Urinary bladder (tissue), 4 donors: ENCODE data around the gene MDM2. TPM values are rescaled to one million over a fixed set of nuclear protein-coding genes. Genes with fewer than 3 reads are reported as not detected.

Source experiments
- DNase-seq: peaks from one replicate; pipeline ENCODE4 v3.0.0-alpha.2; 2015; ENCODE audit errors: extremely low spot score
- H3K27ac ChIP-seq: one replicate; pipeline ENCODE4 v1.5.1; 2013; ENCODE audit warnings: low read depth, mild to moderate bottlenecking, moderate library complexity
- H3K36me3 ChIP-seq: one replicate; pipeline ENCODE4 v1.6.1; 2013; ENCODE audit warnings: mild to moderate bottlenecking, moderate library complexity; ENCODE audit not compliant: insufficient read depth
- H3K4me1 ChIP-seq: one replicate; pipeline ENCODE4 v1.6.1; 2013; ENCODE audit warnings: mild to moderate bottlenecking, moderate library complexity; ENCODE audit not compliant: insufficient read depth
- H3K4me3 ChIP-seq: one replicate; pipeline ENCODE4 v1.5.1; 2013; ENCODE audit warnings: low read depth, low read length
- WGBS: extraction: QIAGEN DNeasy Blood & Tissue Kit; methylation state at CpG from one replicate; pipeline ENCODE4 v1.1.7; 2013; 5-methylcytosine and 5-hydroxymethylcytosine counted together
- polyA plus RNA-seq: library from polyadenylated mRNA; stranded (reverse); fragments of 200-250 nt; gene quantifications from one replicate; pipeline ENCODE4 v1.2.3, GENCODE V29; 2013
- total RNA-seq: library from RNA; depleted of rRNA; stranded (reverse); fragments of >200 nt; gene quantifications from one replicate; pipeline ENCODE4 v1.2.3, GENCODE V29; 2014
- donor health status: healthy with polysubstance abuse.
- donor health status: healthy.

Gene MDM2
- 98.0 TPM for total RNA-seq
- polyA plus RNA-seq = 14.9 TPM

DNA sequence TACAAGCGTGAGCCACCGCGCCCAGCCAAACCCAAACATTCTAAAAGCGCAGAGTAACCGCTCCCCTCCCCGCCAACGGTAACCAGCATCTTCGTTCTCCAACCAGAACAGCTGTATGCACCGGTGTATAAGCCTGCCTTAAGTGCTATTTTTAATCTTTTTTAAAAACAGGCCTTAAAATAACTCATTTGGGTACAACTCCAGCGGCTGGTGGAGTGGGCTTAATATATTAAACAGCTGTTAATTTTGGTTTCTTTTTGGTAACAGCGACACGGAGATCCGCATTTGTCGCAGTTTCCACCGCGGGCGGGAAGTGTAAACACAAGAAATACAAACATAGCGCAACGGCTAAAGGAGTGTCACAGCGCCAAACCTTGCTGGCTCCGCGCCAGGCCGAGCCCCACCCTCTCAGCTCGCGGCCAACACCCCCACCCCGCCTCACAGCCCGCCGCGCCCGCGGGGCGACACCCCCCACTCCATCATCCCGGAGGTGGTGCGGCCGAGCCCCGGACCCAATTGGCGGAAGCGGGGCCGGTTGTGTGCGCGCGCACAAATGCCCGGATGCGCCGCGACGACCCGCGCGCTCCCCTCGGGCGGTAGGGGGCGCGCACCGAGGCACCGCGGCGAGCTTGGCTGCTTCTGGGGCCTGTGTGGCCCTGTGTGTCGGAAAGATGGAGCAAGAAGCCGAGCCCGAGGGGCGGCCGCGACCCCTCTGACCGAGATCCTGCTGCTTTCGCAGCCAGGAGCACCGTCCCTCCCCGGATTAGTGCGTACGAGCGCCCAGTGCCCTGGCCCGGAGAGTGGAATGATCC lies at the start of gene MDM2:
MDM2 (plus strand) TSS at position 602 of the 812 bp plus-strand sequence. CDS start 301 bp downstream, outside the sequence.
- Histone ChIP-seq H3K4me1 (peaks cover 3% of the 10 kb centered on the region), H3K4me3 (peak within 1 kb of the TSS; percentile 97), H3K36me3 (no peaks in the 10 kb centered on the region), H3K27ac (peak within 1 kb of the TSS; percentile 99)
- under 1% methylated on average over 72 of the region's 72 CpGs for WGBS
- DNase-seq = peak; percentile 77

DNA sequence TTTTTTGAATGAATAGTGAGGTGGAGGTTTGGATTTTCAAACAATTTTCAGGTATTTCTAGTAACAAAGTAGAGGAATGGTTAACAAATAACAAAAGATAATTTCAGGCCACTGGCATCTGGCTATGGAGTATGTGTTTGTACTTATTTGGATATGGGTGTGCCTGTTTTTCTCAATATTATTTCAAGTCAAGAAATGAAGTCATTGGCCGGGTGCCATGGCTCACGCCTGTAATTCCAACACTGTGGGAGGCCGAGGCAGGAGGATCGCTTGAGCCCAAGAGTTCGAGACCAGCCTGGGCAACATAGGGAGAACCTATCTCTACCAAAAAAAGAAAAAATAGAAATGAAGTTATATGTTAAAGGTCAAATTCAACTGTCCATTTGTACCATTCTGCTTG lies 48.1 kb upstream of the MDM2 start:
- no peak overlapping the region for H3K4me3 ChIP-seq
- 92% methylated on average over 5 of the region's 5 CpGs for whole genome bisulfite sequencing
- H3K4me1 ChIP-seq = no peaks in the 10 kb centered on the region
- H3K27ac ChIP-seq = no peak overlapping the region
- H3K36me3 ChIP-seq = peaks cover 3% of the 10 kb centered on the region
- no peak for DNase-seq

DNA sequence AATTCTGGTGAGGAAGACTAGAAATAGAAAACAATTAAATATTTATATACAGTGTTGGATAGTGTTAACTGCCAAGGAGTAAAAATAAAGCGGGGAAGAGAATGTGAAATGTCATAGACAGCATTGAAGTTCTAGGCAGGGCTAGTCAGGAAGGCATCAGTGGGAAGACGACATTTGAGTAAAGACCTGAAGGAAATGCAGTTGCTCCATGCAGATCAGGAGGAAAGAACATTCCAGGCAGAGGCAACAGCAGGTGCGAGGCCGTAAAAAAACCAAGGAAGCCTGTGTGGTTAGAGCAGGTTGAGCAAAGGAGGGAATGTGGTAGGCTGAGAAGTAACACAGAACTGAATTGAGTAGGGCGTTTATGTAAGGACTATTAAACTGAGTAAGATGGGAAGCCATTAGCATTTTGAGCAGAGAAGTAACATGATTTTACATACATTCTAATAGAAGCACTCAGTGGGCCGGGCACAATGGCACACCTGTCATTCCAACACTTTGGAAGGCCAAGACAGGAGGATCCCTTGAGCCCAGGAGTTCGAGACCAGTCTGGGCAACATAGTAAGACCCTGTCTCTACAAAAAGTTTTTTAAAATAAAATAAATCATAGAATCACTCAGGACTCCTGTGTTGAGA lies 47.1 kb upstream of the MDM2 start:
- no peak for DNase-seq
- no peak overlapping the region for H3K4me3 ChIP-seq
- 97% methylated on average over 7 of the region's 7 CpGs for WGBS
- no peak overlapping the region for H3K27ac ChIP-seq
- H3K4me1 ChIP-seq = no peaks in the 10 kb centered on the region
- peaks cover 3% of the 10 kb centered on the region for H3K36me3 ChIP-seq

GRCh38 chr12:68761442-68761812 lies 46.5 kb upstream of the MDM2 start:
- no peak for DNase-seq
- WGBS = 94% methylated on average over 3 of the region's 3 CpGs
- no peaks in the 10 kb centered on the region for H3K4me1 ChIP-seq
- H3K4me3 ChIP-seq = no peak overlapping the region
- peaks cover 3% of the 10 kb centered on the region for H3K36me3 ChIP-seq
- H3K27ac ChIP-seq = no peak overlapping the region

GRCh38 chr12:68761901-68762630 lies 45.9 kb upstream of the MDM2 start:
- no peaks in the 10 kb centered on the region for H3K4me1 ChIP-seq
- WGBS = 88% methylated on average over 8 of the region's 8 CpGs
- no peak overlapping the region for H3K4me3 ChIP-seq
- H3K27ac ChIP-seq = no peak overlapping the region
- no peak for DNase-seq
- H3K36me3 ChIP-seq = peaks cover 3% of the 10 kb centered on the region

DNA sequence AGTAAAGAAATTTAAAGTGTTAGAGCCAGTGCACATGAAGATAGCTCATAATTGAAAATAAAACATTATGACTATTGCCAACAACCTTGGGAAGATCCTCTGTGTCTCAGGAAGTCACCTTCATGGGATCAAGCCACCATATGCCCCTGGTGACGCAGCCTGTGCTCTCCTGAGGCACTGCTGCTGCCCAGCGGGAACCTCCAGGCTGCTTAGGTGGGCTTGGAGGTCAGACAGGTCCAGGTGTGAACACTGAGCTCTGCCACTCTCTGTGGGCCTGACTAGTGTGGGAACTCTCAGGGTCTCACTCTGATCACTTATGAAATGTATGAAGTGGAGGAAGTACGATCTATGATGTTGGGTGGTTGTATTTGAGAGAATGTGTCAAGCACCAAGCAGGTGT lies 45.3 kb upstream of the MDM2 start:
- H3K4me1 ChIP-seq = no peaks in the 10 kb centered on the region
- H3K36me3 ChIP-seq = peaks cover 3% of the 10 kb centered on the region
- WGBS = 96% methylated on average over 3 of the region's 3 CpGs
- no peak for DNase-seq
- H3K27ac ChIP-seq = no peak overlapping the region
- H3K4me3 ChIP-seq = no peak overlapping the region

- H3K4me1 ChIP-seq = no peaks in the 10 kb centered on the region
- DNase-seq = no peak
- H3K36me3 ChIP-seq = peaks cover 3% of the 10 kb centered on the region
- no peak overlapping the region for H3K27ac ChIP-seq
- H3K4me3 ChIP-seq = no peak overlapping the region
- WGBS = 96% methylated on average over 1 of the region's 1 CpG
These were observed 42.3 kb upstream of the MDM2 start for GRCh38 chr12:68765696-68766095.

GRCh38 chr12:68766646-68767045 lies 41.3 kb upstream of the MDM2 start:
- Histone ChIP-seq H3K4me1 (no peaks in the 10 kb centered on the region), H3K4me3 (no peak overlapping the region), H3K36me3 (peaks cover 3% of the 10 kb centered on the region), H3K27ac (no peak overlapping the region)
- no peak for DNase-seq
- WGBS = 82% methylated on average over 2 of the region's 2 CpGs

DNA sequence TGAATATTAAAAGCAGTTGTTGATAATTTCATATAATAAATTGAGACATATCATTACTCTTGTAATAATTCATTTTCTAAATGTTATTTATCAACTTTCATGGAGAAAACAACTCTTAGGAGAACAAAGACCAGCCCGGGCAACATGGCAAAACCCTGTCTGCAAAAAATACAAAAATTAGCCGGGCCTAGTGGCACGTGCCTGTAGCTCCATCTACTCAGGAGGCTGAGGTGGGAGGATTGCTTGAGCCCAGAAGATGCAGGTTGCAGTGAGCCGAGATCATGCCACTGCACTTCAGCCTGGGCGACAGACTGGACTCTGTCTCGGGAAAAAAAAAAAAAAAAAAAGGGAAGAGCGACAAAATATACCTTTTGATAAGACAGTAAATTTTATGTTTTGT lies 40.8 kb upstream of the MDM2 start:
- 89% methylated on average over 7 of the region's 7 CpGs for WGBS

DNA sequence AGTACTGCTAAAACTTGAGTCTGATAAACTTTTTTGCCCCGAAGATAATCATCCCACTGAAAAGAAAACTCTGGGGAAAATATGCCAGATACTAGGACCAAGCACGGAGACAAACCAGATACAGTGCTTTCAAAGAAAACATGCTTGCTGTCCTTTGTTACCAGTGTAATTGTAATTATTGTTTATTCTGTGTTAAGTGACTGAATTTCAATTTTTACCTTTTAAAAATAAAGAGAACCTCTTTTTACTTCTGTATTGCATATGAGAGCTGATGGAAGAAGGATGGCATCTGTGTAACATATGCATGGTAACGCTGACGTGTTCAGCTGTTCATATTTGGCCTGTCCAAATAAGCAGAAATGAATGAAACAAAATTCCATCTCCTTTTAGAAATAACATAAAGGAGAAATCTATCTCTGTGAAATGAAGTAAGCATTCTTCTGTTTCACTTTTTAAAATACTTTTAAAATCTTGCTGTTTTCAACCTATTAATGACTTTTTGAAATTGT lies 39.5 kb upstream of the MDM2 start:
- H3K27ac ChIP-seq = no peak overlapping the region
- H3K36me3 ChIP-seq = peaks cover 3% of the 10 kb centered on the region
- DNase-seq = no peak
- whole genome bisulfite sequencing = 88% methylated on average over 4 of the region's 4 CpGs
- H3K4me1 ChIP-seq = no peaks in the 10 kb centered on the region
- H3K4me3 ChIP-seq = no peak overlapping the region

More for the DNA sequence above, 40.8 kb upstream of the MDM2 start:
- Histone ChIP-seq H3K27ac (no peak overlapping the region), H3K4me1 (no peaks in the 10 kb centered on the region), H3K4me3 (no peak overlapping the region), H3K36me3 (peaks cover 3% of the 10 kb centered on the region)
- no peak for DNase-seq

DNA sequence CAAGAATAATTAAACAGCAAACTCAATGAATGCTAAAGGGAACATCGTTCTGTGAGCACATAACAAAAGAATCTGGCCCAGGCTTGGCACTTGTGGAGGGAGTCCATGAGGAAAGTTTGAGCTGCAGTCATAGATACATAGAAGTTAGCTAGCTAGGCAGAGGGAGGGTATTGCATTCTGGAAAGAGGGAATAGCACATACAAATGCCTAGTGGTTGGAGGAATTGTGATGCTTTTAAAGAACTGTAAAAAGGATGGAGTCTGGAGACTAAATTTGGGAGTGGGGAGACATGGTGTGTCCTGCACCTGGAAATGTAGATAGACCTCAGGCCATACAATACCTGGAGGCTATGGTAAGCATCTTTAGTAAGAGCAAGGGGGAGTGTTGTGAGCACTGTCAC lies 38.0 kb upstream of the MDM2 start:
- no peak for DNase-seq
- Histone ChIP-seq H3K4me1 (no peaks in the 10 kb centered on the region), H3K36me3 (no peaks in the 10 kb centered on the region), H3K27ac (no peak overlapping the region), H3K4me3 (no peak overlapping the region)
- 91% methylated on average over 1 of the region's 1 CpG for WGBS

GRCh38 chr12:68771223-68771925 lies 36.6 kb upstream of the MDM2 start:
- Histone ChIP-seq H3K4me3 (no peak overlapping the region), H3K4me1 (no peaks in the 10 kb centered on the region), H3K36me3 (no peaks in the 10 kb centered on the region), H3K27ac (no peak overlapping the region)
- DNase-seq = no peak
- WGBS = 92% methylated on average over 5 of the region's 5 CpGs

DNA sequence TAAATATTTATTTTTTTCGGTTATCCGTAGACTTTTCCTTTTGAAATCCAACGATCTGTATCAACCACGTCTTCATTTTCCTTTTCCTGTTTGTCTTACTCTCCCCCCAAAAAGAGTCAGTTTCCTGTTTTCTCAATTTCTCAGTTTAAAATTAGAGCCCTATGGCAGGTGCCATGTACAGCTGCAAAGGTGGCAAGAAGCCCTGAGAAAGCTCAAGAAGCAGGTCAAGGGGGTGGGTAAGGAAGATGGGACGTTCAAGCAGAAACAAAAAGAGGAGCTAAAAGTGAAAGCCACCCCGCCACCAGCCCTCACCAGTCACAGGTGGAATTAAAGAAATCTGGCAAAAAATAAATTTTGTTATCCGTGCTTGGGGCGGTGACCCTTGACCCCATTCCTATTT lies 35.3 kb upstream of the MDM2 start:
- Histone ChIP-seq H3K4me1 (no peaks in the 10 kb centered on the region), H3K27ac (no peak overlapping the region), H3K36me3 (no peaks in the 10 kb centered on the region), H3K4me3 (no peak overlapping the region)
- no peak for DNase-seq
- 83% methylated on average over 8 of the region's 8 CpGs for WGBS
